LHCN-M2 (cell line): ENCODE measurements around the gene SLC19A2. TPM values are rescaled to one million over a fixed set of nuclear protein-coding genes. Genes with fewer than 3 reads are reported as not detected.
"Not testable (repeated sequence)": the region's sequence is repeated elsewhere in the genome, so short reads cannot be mapped to it uniquely, and the experiment has no call there.

ENCODE experiments used
- DNase-seq: peaks from one replicate; pipeline ENCODE4 v3.0.0-alpha.2; 2012; ENCODE audit warnings: low read depth
- total RNA-seq: library from RNA; depleted of rRNA; stranded (reverse); fragments of >200 nt; gene quantifications from 2 replicates; pipeline ENCODE4 v1.2.3, GENCODE V29; 2014

The SLC19A2 gene
- total RNA-seq, 1 experiment from 2014 or later = 12.2 TPM

DNA sequence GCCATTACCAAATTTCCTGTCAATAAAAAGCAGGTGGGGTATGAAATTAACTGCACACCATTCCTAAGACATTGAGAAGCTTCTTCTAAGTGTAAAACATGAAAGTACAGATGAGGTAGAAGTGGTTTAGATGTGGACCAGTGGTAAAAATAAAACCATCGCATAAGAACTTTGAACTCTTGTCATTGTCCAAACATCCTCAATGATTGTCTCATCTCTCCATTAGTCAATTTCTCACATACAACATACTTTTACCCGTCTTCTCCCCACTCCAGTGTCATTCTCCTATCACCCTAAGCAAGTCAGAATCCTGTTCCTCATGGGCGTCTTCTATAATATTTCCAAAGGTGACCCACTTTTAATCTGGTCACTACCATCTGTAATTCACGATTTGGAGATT, 24.3 kb upstream of the SLC19A2 start:
- DNase-seq = no peak

DNA sequence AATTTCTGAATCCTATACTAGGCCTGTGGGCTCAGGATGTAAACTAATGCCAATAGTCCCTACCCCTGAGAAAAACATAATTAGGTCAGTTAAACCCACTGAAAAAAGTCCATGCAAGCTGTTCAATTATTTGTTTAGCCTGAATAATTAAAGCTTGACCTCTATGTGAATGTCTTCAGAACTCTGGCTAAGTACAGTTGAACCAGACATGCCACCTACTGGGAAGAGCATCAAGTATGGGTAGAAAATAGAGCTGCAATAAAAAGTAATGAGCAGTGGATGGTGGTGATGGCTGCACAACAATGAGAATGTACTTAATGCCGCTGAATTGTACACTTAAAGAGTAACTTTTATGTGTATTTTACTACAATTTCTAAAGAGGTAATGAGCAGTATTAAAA, 23.6 kb upstream of the SLC19A2 start:
- DNase-seq = peak; percentile 29

DNA sequence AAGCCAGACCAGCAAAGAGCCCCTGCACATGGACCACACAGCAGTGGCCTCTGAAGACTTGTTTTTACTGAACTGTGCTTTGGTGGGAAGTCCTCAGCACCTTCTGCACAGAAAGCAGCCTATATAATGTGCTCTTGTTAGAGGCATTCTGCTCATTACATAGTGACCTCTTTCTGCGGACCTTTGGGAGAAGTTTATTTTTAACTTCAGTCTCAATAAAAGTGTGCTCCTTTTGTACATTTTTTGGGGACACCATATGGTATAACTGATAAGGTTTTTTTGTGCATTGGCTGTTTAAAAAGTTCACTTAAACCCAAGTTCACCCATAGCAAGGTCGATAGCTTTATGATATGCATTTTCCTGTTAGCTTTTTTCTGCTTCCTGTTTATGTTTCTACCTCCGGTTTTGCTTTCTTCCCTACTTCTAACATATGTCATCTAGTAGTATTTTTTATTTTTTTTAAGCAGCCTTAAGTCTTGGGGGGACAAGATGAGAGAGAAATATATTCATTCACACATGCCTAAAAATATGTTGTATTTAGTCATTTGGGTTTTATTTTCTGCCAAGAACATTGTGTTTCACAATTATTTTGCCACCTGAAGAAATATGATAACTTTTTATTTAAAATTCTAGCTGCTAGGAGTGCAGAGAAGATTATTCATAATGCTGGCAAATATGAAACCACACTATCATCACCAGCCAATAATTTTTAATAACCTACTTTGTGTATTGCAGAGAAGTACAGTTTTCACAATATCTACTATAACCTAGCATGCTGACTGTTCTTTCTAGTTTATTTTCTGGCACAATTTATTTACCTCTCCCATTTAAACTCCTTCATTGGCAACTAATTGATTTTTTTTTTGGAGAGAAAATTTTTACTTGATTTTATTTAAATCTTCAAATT, 22.9 kb upstream of the SLC19A2 start:
- DNase-seq = peak; percentile 21

DNA sequence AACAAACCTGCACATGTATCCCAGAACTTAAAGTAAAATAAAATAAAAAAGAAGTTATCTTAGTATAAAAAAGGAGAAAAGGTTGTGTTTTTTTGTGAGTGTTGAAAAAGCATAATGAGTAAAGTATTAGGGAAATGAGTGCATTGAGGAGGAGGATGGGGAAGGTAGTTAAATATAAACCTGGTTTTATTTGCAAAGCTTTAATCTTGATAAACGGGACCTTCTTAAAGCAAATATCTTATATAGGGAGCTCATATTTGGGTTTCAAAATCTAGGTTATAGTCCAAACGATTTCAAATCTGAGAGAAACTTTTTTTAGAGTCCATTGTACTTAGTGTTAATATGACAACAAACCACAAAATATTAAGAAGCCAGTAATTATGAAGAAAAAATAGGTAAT, 21.7 kb upstream of the SLC19A2 start:
- no peak for DNase-seq

DNA sequence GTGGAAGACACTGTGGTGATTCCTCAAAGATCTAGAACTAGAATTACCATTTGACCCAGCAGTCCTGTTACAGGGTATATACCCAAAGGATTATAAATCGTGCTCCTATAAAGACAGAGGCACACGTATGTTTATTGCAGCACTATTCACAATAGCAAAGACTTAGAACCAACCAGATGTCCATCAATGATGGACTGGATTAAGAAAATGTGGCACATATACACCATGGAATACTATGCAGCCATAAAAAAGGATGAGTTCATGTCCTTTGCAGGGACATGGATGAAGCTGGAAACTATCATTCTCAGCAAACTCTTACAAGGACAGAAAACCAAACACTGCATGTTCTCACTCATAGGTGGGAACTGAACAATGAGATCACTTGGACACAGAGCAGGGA, 17.9 kb upstream of the SLC19A2 start:
- not testable (repeated sequence) for DNase-seq

DNA sequence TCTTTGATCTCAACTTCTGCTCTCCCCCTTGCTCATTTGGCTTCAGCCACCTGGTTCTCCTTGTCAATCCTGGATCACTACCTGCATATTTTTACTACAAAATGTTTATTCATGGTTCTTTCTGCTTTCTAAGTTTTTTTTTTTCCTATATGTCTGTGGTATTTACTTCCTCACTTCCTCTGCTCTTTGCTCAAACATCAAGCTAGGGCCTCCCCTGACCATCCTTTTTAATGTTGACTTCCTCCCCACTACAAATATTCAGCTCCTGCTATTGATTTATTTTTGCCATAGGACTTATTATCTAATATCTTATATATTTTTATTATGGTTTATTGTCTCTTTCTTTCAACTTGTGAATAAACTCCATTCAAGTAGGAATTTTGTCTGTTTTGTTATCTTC, 14.1 kb upstream of the SLC19A2 start:
- DNase-seq = no peak

DNA sequence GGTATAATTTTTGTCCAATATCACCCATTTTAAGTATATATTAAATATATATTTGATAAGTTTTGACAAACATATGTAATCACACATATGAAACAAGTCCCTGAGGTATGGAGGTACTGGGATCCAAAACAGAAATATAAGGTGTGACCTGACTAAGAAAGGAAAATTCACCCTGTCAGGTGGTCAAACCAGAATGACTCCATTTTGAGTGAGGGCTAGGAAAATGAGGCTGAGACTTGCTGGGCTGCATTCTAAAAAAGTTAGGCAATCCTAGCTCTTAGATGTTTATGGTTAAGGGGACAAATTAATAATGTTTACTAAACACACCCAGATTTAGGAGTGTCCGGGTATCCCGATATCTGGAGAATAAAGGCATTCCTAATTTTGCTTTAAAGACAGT, 11.6 kb upstream of the SLC19A2 start:
- no peak for DNase-seq

DNA sequence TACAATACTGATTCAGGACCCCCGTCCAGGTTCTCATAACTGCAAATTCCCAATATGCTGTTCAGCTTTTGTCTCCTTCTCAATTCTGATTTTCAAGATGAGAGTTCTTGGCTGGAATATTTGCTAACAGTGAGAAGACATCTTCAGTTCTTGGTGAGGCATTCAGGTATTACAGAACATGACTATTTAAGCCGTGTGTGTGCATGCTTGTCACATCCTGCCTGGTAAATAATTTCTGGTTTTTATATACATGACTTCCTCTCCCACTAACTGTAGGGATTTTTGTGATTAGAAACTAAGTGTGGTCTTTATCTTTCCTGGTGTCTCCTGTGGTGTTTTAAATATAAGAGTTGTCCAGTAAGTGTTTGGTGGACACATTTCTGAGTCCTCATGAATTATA, 10.2 kb upstream of the SLC19A2 start:
- DNase-seq = no peak

DNA sequence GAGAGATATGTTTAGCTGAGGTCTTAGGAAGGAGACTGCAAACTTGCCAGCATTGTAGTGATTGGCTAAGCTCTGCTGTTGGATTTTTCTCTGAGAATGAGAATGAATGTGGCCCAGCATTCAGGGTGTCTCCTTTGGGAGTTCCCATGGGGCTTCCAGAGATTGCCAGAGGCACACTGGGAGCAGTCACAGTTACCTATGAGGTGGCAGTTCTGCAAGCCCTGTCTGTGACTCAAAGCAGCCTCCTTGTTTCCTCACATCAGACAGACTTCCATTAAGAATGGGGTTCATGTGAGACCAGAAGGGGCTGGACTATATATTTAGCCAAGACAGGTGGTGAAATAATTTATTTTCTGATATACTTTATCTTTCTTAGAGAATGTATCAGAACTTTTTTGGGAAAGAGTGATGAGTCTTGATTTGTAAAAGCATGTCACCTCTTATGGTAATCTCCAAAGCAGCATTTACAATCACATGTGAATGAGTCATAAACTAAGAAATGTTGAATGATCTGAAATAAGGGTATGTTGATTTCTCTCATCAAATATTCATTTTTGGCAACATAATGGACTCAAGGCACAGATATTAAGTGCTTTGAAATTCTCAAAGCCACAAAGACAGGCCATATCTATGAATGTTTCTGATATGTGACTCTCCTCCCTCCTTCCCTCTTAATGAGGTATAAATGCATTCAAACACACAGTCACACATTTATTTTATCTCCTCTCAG, 9.5 kb upstream of the SLC19A2 start:
- no peak for DNase-seq

DNA sequence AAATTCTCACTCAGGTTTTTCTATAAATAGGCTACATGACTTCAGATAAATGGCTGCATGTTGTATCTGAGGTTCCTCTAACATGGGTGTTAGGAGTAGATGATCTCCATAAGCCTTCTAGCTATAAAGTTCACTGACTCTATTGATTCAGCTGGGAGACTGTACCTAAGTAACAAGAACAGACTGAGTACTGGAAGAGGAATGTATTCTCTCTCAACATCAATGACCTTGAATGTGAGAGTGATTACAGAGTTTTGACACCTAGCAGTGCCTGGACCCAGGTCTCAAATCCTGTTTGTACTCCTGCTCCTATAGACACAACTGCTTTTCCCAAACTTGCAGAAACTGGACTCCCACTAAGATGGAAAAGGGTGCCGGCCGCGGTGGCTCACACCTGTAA, 8.6 kb upstream of the SLC19A2 start:
- no peak for DNase-seq

DNA sequence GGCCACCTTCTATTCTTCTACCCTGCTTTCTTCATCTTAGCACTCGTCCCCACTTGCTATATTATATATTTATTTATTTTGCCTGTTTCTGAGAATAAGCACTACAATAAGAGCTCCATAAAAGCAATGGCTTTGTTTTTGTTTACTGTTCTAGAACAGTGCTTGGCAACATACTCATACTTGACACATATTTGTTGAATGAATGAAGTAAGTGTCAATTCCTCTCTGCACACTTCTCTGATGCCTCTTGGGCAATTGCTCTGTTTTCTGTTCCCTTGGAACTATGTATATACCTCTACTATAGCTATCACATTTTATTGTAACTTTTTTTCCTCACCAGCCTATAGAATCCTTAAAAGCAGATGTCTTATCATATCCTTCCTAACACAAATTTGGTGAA, 7.5 kb upstream of the SLC19A2 start:
- no peak for DNase-seq

DNA sequence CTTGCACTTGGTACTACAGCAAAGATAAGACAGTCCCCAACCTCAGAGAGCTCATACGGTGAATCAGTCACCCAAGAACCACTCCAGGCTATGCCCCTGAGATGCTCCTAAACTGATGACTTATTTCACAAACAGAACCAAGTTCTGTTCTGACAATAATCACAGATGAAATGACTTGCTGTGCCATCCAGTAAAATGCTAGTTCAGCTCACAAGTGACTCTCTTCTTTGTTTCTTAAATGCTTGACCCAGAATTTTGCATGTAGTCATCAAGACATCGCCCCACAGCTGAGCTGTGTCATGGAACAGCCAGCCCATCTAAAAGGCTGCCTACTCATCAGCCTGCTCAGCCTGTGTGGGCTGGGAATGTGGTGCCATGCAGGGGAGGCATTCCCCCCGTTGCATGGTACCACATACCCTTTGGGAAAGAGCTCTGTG, 6.1 kb upstream of the SLC19A2 start:
- peak; percentile 38 for DNase-seq

DNA sequence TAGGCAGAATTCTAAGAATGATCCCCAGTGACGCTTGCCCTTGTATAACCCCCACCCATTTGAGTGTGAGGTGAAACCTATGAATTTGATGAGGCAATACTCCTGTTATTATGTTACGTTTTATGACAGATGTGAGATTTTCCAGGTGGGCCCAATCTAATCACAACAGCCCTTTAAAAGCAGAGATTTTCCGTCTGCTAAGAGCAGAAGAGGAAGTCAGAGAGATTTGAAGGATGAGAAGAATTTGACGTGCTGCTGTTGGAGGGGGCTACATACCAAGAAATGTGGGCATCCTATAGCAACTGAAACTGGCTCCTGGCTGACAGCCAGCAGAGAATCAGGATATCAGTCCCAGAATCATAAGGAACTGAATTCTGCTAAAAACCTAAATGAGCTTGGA, 2.4 kb upstream of the SLC19A2 start:
- DNase-seq = no peak

DNA sequence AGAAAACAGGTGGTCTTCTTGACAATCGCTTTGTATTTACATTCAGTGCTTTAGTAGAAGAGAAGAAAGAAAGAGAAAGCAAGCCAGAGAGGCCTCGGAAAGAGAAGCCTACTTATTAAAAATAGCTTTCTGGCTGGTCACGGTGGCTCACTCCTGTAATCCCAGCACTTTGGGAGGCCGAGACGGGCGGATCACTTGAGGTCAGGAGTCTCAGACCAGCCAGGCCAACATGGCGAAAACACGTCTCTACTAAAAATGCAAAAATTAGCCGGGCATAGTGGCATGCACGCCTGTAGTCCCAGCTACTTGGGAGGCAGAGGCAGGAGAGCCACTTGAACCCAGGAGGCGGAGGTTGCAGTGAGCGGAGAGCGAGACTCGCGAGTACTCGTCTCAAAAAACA, 1.8 kb upstream of the SLC19A2 start:
- peak; percentile 44 for DNase-seq

DNA sequence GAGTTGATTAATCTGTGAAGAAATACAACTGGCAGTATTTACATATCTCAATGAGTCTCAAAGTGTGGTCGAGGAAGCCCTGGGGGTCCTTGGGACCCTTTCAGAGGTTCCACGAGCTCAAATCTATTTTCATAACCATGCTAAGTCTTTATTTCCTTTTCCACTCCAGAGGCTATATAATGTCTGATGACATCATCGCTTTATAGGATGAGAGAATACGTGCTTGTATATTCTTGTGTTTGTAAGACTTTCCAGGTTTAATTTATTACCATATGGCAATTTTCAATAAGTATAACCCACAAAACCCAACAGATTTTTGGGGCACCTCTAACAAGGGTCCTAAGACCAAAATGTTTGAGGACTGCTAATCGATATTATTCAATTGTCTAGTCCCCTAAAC, 1.4 kb upstream of the SLC19A2 start:
- no peak for DNase-seq

DNA sequence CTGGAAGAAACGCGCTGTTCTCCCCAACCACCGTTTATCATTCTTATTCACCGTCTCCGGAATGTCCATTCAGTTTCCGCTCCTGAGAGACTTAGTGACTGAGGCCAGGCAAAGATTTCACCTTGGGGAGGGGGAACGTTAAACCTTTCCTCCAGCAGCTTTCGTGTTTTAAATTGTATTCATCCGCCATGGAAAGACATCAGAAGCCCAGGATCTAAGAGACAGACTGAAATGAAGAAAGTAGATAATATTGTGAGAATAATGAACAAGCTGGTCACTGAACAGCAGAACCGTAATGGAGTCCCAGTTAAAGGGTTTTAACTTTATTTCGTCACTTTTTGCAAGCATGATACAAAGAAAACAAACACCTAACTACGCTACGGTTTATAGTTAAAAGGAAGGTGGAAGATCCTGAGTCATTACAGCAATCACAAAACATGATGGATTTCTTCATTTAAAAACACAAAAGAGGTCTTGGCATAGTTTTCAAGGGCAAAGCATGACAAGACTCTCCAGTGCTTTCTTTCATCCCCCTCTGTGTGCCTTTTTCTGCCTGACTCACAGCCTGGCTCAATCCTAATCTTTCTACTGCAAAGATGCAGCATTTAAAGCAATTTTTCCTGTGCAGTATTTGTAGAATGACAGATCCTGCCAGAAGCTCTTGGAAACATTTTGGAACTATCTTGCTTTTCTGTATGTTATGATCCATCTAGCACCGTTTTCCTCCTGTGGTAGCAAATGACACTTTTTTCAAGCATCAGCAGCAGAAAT, 722 bp upstream of the SLC19A2 start:
- peak; percentile 45 for DNase-seq

DNA sequence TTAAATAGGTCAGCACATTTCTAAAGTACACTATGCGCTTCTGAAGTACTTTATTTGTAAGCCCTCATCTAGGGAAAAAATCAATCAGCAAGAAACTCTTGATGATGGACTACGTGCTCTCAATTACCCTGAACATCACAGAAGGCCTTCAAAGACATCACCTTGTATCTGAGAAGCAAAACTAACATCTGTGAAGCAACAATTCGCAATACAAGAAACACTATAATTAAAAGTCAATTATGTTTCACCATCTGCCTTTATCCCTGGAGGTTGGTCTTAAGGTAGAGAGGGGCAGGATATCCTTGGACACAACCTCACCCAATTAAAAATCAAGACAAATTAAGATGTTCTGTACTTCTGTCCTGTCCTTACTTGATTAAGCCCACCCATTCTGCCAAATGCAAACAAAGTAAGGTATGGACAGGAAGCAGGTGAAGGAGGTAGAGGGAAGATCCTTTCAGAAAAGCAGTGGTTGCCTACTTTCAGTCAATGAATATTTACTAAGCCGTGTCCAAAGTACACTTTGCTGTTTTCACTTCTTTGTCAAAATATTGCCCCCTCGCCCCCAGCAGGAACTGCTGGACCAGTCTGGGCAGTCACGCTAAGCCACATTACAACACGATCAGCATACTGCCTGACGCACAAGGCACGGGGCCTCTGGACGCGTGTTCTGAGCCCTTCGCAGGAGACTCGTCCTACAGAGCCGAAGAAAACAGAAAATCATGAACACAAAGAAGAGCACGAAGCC, 887 bp downstream of the SLC19A2 start:
- peak; percentile 48 for DNase-seq

DNA sequence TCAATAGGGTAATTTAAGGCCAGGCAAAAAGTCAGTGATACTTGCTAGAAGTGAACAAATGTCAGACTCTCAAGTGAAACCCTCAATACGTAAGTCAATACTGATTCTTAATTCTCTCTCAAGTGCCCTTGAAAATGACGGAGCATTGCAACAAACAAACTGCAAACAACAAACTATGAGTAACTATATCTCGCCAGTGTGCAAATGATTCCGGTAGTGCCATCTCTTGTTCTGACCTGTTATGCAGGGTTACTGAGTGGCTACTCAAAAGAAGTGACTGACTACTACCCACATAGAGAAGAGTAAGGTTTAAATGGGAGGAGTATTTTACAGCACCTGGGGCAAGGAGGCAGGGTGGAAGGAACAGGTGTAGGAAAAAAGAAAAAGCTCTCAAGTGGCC, 1.6 kb downstream of the SLC19A2 start:
- DNase-seq = no peak

DNA sequence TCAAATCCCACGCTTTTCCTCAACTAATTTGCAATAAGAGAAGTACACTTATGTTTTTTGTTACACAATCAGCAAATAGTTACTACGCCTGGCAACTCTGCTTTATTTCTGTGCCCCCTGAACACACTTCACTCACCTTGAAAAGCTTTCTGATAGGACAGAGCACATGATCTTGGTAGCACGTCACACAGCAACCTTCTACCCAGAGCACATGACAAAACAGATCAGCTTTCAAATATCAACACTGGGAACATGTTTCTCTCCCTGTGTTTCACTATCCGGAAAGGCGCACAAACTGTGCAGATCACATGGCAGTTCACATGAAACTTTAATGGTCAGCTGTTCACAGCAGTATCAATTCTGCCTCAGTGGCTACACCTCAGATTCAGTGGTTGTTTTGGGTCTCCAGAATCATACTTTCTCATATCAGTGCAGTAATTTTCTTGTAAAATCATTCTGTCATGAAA, 2.2 kb downstream of the SLC19A2 start:
- peak; percentile 65 for DNase-seq

DNA sequence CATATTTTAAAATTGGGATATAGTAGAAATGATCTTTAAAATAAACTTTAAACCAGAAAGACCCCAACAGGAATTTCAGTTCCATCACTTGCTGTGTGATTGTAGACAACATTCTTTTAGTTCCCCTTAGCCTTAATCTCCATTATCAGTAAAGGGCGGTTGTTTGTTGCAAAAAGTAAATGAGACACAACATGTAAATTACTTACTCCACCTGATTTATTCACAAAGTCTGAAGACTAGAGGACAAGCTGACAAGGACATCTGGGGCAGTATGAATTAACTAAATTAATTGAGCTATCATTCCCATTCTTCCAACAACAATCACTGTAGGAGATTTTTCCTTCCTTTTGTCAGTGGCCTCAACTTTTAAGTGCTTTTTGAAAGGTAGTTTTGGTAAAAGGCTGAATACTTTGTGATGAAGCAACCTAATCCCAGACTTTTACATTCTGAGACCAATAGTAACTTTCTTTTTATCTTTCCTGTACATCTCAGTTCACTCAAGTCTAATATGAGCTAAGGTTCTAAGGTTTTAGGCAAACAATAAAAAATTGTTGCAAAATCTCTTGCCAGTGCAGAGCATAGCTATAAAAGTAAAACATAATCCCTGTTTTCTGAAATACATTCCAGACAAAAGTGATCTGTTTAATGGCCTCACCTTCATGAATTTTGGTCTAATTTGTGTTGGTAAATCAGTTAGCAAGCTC, 6.2 kb downstream of the SLC19A2 start:
- DNase-seq = no peak
